Retina (tissue), 1 donor: ENCODE data around the gene IQCM.
"Not testable (repeated sequence)": the region's sequence is repeated elsewhere in the genome, so short reads cannot be mapped to it uniquely, and the experiment has no call there.

ENCODE experiments used
- DNase-seq: peaks from one replicate; pipeline ENCODE4 v3.0.0-alpha.2; 2016

IQCM gene

GRCh38 chr4:149555146-149555545 is 260.5 kb downstream of the IQCM start:
- no peak for DNase-seq

DNA sequence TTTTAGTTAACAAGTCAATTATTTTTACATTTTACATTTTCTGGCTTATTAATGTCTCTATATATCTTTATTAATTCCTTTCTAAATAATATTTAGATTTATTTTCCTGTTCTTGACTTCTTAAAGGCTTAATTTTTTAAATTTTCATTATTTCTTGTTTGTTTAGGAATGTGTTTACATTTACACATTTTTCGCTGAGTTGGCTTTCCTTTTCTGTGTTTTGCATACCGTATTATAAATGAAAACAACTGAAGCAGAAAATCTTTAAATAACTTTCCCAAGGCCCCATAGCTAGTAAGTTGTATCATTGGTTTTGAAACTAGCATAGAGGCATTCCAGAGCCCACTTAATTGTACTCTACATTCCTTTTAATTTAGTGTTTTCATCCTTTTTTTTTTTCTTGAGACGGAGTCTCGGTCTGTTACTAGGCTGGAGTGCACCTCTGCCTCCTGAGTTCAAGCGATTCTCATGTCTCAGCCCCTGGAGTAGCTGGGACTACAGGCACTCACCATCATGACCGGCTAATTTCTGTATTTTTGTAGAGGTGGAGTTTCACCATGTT is 261.6 kb downstream of the IQCM start:
- no peak for DNase-seq

DNA sequence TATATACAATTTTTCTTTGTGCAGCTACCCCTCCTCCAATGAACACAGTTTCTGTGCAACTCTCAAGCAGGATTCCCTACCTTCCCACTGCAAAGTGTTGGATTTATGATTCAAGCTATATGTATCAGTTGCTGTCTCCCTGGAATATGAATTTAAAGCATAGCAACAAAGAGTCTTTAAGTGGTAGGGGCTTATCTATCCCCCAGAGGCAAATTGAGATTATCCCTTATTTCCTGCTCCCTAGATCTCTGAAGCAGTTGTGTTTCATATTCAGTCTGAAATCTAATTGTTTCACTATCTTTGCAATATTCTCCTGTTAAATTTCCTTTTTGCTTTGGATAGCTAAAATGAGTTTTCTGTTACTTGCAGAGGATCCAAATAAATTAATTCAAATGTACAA is 263.0 kb downstream of the IQCM start:
- no peak for DNase-seq

GRCh38 chr4:149549911-149550310 is 265.7 kb downstream of the IQCM start:
- DNase-seq, result no peak

GRCh38 chr4:149534779-149535178 is 280.9 kb downstream of the IQCM start:
- DNase-seq, result no peak

GRCh38 chr4:149531861-149532260 is 283.8 kb downstream of the IQCM start:
- no peak for DNase-seq

DNA sequence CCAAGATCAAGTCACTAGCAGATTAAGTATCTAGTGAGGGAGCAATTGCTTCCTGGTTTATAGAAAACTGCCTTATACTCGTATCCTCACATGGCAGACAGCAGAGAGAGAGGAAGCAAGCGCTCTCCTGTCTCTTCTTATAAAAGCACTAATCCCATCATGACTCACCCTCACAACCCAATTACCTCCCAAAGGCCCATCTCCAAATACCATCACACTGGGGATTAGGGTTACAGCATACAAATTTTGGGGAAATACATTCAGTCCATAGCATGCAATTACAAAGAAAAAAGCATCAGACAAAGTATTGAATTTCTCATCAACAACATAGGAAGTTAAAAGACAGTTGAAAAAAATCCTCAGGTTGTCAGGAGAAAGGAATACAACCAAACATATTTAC is 292.6 kb downstream of the IQCM start:
- no peak for DNase-seq

GRCh38 chr4:149521611-149522425 is 293.8 kb downstream of the IQCM start:
- no peak for DNase-seq

- DNase-seq, result no peak
Measured at GRCh38 chr4:149518471-149518870, 297.2 kb downstream of the IQCM start.

DNA sequence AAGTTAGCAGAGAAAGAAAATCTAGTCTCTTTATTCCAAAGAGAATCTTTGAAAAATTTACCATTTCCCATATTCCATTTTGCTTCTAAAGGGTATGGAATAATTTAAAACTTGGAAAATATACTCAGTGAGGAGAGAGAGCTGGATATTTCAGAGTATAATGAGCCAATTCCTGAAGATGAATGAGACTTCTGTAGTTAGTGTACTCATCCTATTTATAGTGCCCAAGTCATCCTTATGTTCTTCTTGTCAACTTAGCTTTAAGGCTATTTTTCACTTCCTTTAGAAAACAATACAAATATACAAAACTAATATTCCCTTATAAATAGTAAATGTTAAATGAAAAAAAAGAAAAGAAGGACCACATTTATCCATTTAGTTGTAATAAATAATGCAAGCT is 302.6 kb downstream of the IQCM start:
- no peak for DNase-seq

GRCh38 chr4:149512501-149512900 is 303.1 kb downstream of the IQCM start:
- no peak for DNase-seq

DNA sequence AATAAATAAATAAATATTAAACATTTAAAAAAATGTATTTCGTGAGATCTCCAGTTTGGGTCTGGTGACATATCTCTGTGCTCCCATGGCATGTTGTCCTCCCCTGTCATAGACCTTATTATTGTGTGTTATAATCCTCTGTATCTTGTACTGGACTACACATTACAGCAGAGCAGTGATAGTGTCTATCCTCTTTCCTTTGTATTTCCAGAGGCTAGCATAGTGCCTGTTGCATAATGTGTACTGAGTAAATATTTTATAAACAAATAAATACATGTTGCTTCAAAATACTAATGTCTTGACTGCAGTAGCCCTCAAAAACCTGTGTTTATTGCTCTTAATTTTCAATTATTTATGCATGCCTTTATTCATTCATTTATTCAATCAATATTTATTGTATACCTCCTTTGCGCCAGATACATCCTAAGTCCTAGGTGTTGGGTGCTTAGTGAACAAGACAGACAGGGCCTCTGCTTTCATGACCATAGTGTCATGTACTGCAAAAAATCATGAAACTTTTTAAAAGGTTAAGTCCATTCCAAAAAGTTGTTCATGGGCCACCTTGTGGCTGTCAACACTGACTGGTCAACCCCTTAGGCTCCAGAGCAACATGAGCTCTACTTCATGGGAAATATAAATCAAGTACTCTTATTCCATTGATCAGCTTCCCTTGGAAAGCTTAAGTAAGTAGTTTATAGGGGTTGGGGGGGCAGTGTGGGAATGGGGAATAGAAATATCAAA is 303.9 kb downstream of the IQCM start:
- DNase-seq, result no peak

GRCh38 chr4:149507309-149507708 is 308.3 kb downstream of the IQCM start:
- not testable (repeated sequence) for DNase-seq

- DNase-seq, result no peak
Measured at GRCh38 chr4:149500806-149501205, 314.8 kb downstream of the IQCM start.

DNA sequence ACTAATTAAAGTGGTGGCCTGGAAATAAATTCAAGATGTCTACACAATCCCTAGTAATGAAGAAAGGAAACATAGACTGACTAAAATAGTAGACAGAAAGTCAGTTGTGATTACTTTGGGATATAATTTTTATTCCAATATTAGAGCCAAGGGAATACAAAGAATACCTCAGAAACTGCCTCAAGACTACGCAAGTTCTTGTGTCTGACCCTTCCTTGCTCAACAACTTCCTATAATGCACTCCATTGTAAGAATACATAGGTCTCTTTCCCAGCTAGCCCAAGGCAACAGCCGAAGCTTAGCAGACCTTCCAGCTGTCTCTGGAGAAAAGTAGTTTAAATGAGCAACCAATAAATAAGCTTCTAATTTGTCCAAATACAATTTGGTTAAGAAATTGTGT is 315.9 kb downstream of the IQCM start:
- no peak for DNase-seq

DNA sequence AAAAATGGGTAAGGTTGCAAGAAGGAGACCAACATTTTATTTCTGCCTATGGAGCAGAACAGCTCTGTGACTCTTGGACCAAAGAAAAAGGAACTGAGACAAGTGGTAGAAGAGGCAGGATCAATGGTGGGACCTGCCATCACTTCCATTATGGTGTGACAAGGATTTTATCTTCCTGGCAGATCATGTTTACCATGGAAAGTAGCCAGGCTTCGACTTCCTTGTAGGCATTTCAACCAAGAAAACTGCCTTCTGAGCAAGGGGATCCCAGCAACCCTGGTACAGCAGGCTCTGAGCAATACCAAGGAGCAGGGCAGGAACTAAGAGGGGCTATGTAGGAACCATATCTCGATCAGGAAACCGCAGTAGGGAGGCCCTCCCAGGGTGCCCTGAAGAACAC is 317.4 kb downstream of the IQCM start:
- no peak for DNase-seq

DNA sequence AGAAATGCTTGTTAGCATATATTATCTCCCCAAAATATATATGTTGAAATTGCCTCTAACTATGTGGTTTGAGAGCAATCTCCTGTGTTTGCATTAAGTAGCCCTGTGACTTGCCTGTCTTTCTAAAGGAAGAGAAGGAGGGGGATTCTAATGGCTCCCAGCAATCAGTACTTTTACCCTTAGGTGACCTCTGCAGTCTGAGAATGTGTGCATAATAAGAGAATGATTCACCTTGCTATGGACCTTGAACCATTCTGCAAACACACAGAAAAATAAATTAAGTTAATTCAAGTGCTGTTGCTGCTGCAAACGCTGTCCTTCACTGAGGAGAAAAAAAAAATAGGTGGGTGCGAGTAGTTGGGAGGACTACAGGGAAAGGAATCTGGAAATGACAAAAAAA is 322.2 kb downstream of the IQCM start:
- no peak for DNase-seq

DNA sequence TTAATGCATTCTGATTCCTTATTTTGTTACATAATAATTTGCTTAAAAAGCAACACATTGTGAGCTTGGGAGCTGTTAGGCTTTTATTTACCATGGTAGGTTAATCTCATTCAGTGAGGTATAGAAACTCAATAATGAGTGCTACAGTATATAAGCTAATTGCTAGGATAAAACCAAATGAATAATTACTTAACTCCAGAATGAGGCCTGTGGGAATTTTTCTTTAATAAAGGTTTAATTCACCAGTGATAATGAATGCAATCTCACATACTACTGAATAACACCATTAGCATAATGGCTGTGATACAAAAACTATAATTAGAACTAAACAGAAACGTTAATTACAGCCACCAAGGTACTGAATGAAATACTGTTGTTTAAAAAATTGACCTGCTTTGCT is 326.3 kb downstream of the IQCM start:
- DNase-seq, result no peak

DNA sequence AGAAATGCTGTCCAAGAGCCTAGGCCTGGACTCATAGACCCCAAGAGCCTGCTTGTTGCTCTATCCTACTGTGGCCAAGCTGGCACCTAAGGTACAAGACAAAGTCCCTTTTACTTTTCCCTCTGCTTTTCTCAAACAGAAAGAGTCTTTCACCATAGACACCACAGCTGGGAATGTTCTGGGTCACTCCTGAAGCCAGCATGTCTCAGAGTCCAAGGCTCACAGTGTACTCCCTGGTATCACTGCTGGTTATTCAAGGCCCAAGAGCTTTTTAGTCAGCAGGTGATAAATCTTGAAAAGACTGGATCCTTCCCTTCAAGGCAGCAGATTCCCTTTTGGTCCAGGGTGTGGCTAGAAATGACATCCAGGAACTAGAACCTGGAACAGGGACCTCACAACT is 328.8 kb downstream of the IQCM start:
- DNase-seq, result no peak

DNA sequence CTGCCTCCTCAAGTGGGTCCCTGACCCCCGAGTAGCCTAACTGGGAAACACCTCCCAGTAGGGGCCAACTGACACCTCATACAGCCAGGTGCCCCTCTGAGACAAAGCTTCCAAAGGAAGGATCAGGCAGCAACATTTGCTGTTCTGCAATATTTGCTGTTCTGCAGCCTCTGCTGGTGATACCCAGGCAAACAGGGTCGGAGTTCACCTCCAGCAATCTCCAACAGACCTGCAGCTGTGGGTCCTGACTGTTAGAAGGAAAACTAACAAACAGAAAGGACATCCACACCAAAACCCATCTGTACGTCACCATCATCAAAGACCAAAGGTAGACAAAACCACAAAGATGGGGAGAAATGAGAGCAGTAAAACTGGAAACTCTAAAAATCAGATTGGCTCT is 347.0 kb downstream of the IQCM start:
- not testable (repeated sequence) for DNase-seq

DNA sequence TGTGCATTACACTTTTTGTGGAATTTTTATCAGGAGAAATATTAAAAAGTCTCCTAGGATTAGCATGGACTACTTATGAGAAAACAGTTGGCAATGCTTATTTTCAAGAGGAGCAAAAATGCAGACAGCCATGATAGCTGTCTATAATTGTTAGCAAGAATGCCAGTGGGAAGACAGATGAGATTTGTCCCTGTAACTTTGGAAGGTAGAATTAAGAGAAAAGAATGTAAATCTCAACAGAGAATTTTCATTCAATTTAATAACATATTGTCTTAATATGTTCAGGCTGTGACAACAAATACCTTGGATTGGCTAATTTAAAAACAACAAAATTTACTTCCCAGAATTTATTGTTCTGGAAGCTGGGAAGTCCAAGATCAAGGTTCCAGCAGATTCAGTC is 349.2 kb downstream of the IQCM start:
- no peak for DNase-seq

GRCh38 chr4:149465955-149466354 is 349.7 kb downstream of the IQCM start:
- no peak for DNase-seq

DNA sequence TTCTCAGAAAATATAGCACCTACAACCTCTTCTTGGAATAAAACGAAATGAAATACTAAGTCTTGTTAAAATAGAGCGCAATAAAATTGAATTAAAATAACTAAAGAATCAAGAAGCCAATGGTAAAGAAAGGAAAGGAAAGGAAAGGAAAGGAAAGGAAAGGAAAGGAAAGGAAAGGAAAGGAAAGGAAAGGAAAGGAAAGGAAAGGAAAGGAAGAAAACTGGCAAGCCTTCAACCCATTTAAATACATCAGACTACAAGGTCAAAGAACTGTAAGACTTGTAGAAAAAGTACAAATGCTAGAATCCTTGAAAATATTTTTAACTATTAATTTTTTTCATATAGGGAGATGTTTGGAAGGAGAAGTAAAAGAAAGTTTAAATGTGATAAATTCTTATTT is 372.1 kb downstream of the IQCM start:
- no peak for DNase-seq

GRCh38 chr4:149441338-149441737 is 374.3 kb downstream of the IQCM start:
- no peak for DNase-seq
